Measurements from ENCODE around the gene PIK3CG. TPM values are rescaled to one million over a fixed set of nuclear protein-coding genes. Genes with fewer than 3 reads are reported as not detected.

Gene PIK3CG
- total and polyA plus RNA-seq, 10 of the 15 experiments (the other 5 are each of a cell fraction or from before 2014, with no cell fraction given) = 0.79 to 7.6 (median 5.2) TPM

DNA sequence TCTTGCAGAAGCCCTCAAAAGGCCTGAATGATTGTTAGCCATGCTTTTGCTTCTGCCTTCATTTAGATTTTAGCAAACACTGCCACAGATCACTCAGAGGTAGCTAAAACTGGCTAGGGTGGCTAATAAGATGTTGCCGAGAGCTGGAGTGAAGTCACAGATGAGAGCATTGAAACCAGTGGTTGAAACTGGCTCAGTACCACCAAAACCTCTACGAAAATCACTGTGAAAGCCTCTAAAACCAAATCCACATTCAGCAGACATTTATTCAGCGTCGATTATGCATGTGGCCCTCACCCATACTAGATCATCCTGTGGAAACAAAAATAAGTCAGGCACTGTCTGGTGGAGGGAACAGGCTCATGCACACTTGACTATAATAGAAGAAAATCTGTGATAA, 50.8 kb downstream of the PIK3CG start (continued):
- TF ChIP-seq, protein P1, sequence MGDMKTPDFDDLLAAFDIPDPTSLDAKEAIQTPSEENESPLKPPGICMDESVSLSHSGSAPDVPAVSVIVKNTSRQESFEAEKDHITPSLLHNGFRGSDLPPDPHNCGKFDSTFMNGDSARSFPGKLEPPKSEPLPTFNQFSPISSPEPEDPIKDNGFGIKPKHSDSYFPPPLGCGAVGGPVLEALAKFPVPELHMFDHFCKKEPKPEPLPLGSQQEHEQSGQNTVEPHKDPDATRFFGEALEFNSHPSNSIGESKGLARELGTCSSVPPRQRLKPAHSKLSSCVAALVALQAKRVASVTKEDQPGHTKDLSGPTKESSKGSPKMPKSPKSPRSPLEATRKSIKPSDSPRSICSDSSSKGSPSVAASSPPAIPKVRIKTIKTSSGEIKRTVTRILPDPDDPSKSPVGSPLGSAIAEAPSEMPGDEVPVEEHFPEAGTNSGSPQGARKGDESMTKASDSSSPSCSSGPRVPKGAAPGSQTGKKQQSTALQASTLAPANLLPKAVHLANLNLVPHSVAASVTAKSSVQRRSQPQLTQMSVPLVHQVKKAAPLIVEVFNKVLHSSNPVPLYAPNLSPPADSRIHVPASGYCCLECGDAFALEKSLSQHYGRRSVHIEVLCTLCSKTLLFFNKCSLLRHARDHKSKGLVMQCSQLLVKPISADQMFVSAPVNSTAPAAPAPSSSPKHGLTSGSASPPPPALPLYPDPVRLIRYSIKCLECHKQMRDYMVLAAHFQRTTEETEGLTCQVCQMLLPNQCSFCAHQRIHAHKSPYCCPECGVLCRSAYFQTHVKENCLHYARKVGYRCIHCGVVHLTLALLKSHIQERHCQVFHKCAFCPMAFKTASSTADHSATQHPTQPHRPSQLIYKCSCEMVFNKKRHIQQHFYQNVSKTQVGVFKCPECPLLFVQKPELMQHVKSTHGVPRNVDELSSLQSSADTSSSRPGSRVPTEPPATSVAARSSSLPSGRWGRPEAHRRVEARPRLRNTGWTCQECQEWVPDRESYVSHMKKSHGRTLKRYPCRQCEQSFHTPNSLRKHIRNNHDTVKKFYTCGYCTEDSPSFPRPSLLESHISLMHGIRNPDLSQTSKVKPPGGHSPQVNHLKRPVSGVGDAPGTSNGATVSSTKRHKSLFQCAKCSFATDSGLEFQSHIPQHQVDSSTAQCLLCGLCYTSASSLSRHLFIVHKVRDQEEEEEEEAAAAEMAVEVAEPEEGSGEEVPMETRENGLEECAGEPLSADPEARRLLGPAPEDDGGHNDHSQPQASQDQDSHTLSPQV (IDR thresholded peaks at IDR 0.05) = no peak
- TF ChIP-seq ZBTB4 (CRISPR knock-in tag; IDR thresholded peaks at IDR 0.05) (no peak), SIX5 (IDR thresholded peaks at IDR 0.05; ENCODE audit: low read depth, low read length, severe bottlenecking) (no peak), RAD21 (IDR thresholded peaks at IDR 0.05; ENCODE audit: insufficient read depth, low read depth, low read length) (no peak), STAT3 (IDR thresholded peaks at IDR 0.05; ENCODE audit: low read depth, low read length) (no peak), POLR2AphosphoS5 (IDR thresholded peaks at IDR 0.05; ENCODE audit: low read length) (no peak), RBBP5 (conservative IDR thresholded peaks at IDR 0.05) (no peak), SIN3A (IDR thresholded peaks at IDR 0.05; ENCODE audit: low read depth, low read length) (no peak), ASH2L (IDR thresholded peaks at IDR 0.05; ENCODE audit: borderline replicate concordance, low read depth) (no peak), CBX3 (IDR thresholded peaks at IDR 0.05; ENCODE audit: borderline replicate concordance, low read depth) (no peak), TARDBP (IDR thresholded peaks at IDR 0.05; ENCODE audit: borderline replicate concordance) (no peak), POLR2AphosphoS2 (IDR thresholded peaks at IDR 0.05; ENCODE audit: low read depth, low read length) (no peak)
- TF ChIP-seq, protein P2, sequence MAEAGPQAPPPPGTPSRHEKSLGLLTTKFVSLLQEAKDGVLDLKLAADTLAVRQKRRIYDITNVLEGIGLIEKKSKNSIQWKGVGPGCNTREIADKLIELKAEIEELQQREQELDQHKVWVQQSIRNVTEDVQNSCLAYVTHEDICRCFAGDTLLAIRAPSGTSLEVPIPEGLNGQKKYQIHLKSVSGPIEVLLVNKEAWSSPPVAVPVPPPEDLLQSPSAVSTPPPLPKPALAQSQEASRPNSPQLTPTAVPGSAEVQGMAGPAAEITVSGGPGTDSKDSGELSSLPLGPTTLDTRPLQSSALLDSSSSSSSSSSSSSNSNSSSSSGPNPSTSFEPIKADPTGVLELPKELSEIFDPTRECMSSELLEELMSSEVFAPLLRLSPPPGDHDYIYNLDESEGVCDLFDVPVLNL (IDR thresholded peaks at IDR 0.05; ENCODE audit: low read depth, low read length) = no peak
- TF ChIP-seq, protein P3, sequence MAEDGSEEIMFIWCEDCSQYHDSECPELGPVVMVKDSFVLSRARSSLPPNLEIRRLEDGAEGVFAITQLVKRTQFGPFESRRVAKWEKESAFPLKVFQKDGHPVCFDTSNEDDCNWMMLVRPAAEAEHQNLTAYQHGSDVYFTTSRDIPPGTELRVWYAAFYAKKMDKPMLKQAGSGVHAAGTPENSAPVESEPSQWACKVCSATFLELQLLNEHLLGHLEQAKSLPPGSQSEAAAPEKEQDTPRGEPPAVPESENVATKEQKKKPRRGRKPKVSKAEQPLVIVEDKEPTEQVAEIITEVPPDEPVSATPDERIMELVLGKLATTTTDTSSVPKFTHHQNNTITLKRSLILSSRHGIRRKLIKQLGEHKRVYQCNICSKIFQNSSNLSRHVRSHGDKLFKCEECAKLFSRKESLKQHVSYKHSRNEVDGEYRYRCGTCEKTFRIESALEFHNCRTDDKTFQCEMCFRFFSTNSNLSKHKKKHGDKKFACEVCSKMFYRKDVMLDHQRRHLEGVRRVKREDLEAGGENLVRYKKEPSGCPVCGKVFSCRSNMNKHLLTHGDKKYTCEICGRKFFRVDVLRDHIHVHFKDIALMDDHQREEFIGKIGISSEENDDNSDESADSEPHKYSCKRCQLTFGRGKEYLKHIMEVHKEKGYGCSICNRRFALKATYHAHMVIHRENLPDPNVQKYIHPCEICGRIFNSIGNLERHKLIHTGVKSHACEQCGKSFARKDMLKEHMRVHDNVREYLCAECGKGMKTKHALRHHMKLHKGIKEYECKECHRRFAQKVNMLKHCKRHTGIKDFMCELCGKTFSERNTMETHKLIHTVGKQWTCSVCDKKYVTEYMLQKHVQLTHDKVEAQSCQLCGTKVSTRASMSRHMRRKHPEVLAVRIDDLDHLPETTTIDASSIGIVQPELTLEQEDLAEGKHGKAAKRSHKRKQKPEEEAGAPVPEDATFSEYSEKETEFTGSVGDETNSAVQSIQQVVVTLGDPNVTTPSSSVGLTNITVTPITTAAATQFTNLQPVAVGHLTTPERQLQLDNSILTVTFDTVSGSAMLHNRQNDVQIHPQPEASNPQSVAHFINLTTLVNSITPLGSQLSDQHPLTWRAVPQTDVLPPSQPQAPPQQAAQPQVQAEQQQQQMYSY (CRISPR knock-in tag; IDR thresholded peaks at IDR 0.05) = no peak
